ENCODE measurements around the gene AP3S2.

AP3S2 gene

GRCh38 chr15:89780601-89781000 is 113.2 kb downstream of the AP3S2 start:
- no peak for TF ChIP-seq CTCF (IDR thresholded peaks at IDR 0.05)
- Mint-ChIP-seq H3K9me3 (peaks cover 3% of the 10 kb centered on the region), H3K36me3 (ENCODE audit: low read depth) (no peaks in the 10 kb centered on the region), H3K4me1 (peaks cover 14% of the 10 kb centered on the region), H3K27me3 (ENCODE audit: low read depth, poor library complexity) (peaks cover 73% of the 10 kb centered on the region), H3K27ac (no peak overlapping the region), H3K4me3 (no peak overlapping the region)
- DNase-seq = no peak
